Left cardiac atrium (tissue), 4 donors: ENCODE measurements around the gene SATB2. TPM values are rescaled to one million over a fixed set of nuclear protein-coding genes. Genes with fewer than 3 reads are reported as not detected.

Experiments
- ATAC-seq, 2 donors: fragments of 200-7000 bp; cut with Tn5 transposase; one replicate each; pipeline ENCODE4 v1.9.1; 2020; ENCODE audit warnings: mild to moderate bottlenecking in 2 of 2, moderate library complexity in 2 of 2
- DNase-seq: peaks from one replicate; pipeline ENCODE4 v3.0.0-alpha.2; 2020
- intact Hi-C, 2 donors: fragments of 100-400 bp; cut with DNase I; formaldehyde crosslinking; loops; one replicate each; pipeline versions ENCODE4 v1.14.1 to v1.15.1; 2022 to 2023
- total RNA-seq, 2 donors: library from RNA; stranded (reverse); fragmentation: NEBNext Ultra II Directional; extraction: Animal tissue kit (Norgen Biotek cat#: 25700); gene quantifications; one replicate each; pipeline ENCODE4 v1.2.1, GENCODE V29; 2021
- donor health status: DM: no; HTN: yes; CAD: no.
- donor health status: DM: no; HTN: yes; CAD: no; lungs with severe emphysema.
- donor health status: DM: yes; HTN: yes; CAD: no.
- donor health status: Dilated cardiomyopathy.

SATB2 gene
- total RNA-seq, 2 donors from 2014 or later = 2.2 to 2.4 TPM

- ATAC-seq = no peak
- no peak for DNase-seq
- intact Hi-C loops = no loop called here
Observed at GRCh38 chr2:199456383-199457146, 1.2 kb downstream of the SATB2 start.

GRCh38 chr2:199455545-199456382 lies 2.0 kb downstream of the SATB2 start:
- no peak for ATAC-seq
- intact Hi-C loops = no loop called here
- no peak for DNase-seq

DNA sequence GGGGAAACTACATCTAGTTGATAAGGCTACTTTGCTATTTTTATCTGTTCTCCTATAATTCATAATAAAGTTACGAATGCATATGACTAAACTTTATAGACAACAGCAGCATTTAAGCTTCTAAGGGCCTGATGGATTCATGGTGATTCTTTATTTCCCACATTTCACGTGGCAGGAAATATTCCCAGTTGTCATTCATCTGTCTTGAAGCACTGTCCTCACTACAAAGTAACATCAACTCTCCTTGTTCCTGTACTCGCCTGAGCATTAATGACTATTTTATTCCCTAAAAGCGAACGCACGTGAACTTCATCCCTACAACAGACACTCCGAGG lies 2.6 kb downstream of the SATB2 start:
- DNase-seq (no peak), ATAC-seq (no peak)
- intact Hi-C loops = no loop called here

DNA sequence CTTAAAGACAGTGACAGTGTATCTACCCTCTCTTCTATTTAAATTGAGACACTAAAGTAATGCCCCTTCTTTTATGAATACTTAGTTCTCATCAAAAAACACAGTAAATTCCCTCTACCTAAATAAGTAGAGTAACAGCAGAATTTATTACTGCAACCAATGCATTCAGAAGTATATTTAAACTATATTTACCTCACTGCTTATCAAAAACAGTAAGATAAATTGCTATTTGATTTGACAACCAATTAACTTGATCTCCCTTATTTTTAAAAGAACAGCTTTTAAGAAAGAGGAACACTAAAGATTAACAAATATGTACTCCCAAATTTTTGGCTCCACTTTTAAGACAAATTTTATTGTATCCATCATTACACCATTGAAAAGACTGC lies 4.8 kb downstream of the SATB2 start:
- intact Hi-C loops = no loop called here
- no peak for ATAC-seq
- DNase-seq = no peak

DNA sequence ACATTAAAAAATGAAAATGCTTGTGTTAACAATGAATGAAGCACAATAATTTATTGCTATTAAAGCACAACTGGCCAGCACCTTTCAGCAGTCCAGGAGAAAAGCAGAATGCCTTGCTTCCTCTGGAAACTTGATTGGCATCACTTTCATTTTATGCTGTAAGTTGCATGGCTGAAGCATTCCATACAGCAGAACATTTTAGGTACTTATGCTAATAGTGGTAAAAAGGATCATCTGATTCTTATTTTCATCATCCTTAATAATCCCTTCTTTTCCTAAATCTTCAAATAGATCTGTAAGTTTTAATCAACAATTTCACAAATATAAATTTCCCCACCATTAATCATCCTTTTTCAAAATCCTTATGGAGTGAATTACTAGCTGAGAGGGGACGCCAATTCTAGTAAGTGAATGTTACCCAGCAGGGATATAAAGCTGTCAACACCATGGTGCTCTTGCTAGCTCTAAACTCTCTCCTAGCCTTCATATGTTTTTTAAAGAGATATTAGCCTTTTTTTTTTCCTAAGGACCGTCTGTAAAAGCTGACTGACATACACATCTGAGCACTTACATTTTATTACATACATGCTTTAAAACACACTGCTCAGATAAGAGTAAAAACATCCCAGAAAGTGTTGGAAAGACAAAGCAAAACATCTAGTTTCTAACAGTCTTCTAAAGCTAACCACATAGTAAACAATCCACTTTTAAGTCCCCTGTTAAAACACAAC lies 5.3 kb downstream of the SATB2 start:
- no peak for ATAC-seq
- intact Hi-C loops = no loop called here

GRCh38 chr2:199449956-199450355 lies 7.8 kb downstream of the SATB2 start:
- DNase-seq = no peak
- ATAC-seq = no peak
- intact Hi-C loops = no loop called here

More for the DNA sequence above, 5.3 kb downstream of the SATB2 start:
- DNase-seq = no peak

GRCh38 chr2:199449455-199449854 lies 8.3 kb downstream of the SATB2 start:
- intact Hi-C loops = no loop called here
- DNase-seq (no peak), ATAC-seq (no peak)

- DNase-seq (no peak), ATAC-seq (no peak)
- intact Hi-C loops = no loop called here
Observed at GRCh38 chr2:199446996-199447576, 10.7 kb downstream of the SATB2 start.

GRCh38 chr2:199444749-199445148 lies 13.0 kb downstream of the SATB2 start:
- DNase-seq (no peak), ATAC-seq (no peak)
- intact Hi-C loops = no loop called here

GRCh38 chr2:199443589-199444130 lies 14.1 kb downstream of the SATB2 start:
- intact Hi-C loops = no loop called here
- ATAC-seq (no peak), DNase-seq (no peak)

DNA sequence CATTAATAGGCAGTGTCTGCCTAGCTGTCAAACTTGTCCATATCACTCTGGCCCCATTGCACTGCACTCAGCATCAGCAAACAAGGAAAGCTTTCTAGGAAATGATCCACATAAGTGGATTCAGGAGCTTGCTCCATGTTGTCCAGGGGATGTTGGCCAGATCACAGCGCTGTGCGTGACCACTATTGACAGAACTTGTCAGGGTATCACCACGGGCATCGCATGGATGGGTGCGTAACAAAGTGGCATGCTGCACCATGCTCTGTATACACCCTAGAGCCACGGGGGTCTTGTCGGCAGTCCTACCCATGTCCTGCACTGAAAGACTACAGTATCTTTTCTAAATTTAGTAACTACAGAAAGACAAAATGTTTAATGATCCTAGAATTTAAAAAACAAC lies 15.6 kb downstream of the SATB2 start:
- no peak for ATAC-seq
- intact Hi-C loops = no loop called here
- DNase-seq = no peak

DNA sequence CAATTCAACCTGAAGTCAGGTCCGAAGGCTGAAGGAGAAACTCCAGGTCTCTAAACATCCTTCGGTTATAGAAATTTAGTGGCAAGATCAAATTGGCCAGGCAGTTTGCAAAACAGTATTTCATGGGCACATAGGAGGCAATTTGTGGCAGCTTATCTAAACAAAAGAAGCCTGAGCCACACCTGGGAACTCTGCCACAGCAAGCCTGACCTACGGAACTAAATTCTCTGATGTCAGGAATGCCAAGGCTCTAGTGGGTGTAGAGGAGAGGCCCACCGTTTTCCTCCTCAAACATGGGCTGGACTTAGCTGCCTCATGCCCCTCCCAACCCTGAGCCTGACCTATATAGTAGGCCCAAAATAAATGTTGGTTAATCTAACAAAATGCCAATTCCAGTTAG lies 16.0 kb downstream of the SATB2 start:
- ATAC-seq = no peak
- intact Hi-C loops = no loop called here

GRCh38 chr2:199440118-199440517 lies 17.6 kb downstream of the SATB2 start:
- intact Hi-C loops = no loop called here
- ATAC-seq = no peak
- no peak for DNase-seq

More for the DNA sequence above, 16.0 kb downstream of the SATB2 start:
- DNase-seq = no peak

DNA sequence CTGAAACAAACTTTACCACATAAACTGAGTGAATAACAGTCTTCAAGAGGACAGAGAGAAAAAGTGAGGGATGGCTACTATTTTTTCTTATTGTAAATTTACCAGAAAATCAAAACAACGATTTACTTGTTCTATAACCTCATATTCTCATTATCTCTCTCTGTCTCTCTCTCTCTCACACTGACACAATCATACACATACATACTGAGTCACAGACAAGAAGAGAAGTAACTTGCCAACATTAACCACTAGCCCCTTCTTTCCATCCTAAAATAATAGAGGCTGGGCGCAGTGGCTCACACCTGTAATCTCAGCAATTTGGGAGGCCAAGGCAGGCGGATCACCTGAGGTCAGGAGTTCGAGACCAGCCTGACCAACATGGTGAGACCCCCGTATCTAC lies 18.2 kb downstream of the SATB2 start:
- intact Hi-C loops = no loop called here
- ATAC-seq (no peak), DNase-seq (no peak)

DNA sequence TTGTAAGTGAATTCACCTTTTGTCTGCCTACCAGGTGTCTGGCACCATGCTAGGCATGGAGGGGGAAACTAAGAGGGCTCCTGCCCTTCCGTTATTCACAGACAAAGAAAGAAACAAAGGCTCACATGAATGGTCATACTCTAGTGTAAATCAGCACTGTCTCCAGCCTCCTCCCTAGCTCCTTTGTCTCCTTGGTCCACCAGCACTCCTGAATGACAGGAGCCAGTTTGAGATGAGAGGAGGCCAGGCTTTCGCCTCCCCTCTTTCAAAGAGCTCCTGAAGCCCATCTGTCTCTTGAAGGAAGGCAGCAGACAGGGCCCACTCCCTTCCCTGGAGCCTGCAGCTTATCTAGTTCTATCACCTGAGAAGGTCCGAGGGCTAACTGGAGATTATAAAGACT lies 18.7 kb downstream of the SATB2 start:
- ATAC-seq (no peak), DNase-seq (no peak)
- intact Hi-C loops = no loop called here

- ATAC-seq = no peak
- intact Hi-C loops = no loop called here
- DNase-seq = no peak
Observed at GRCh38 chr2:199434555-199434954, 23.2 kb downstream of the SATB2 start.

GRCh38 chr2:199433204-199433832 lies 24.4 kb downstream of the SATB2 start:
- no peak for DNase-seq
- intact Hi-C loops = no loop called here

DNA sequence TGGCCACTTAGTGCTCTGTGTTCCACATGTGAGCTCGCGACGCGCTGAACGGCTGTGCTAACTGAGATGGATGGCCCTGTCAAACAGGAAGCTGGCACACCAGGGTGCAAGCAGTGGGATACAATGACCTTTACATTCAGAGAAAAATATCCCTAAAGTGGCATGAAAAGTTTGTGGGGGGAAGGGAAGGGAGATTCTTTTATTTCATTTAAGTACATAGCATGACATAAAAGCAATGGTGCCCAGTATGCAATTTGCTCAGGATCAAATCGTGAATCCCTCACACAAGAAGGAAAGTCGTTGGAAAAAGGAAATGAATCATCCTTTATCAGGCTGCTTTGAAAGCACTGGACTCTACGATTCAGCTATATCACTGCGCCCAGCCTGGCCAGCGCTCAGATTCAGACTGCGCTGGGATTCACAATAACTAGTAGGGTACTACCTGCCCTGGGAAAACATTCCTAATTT lies 26.0 kb downstream of the SATB2 start:
- DNase-seq = no peak
- no peak for ATAC-seq

More at GRCh38 chr2:199433204-199433832, 24.4 kb downstream of the SATB2 start:
- no peak for ATAC-seq

GRCh38 chr2:199430214-199430613 lies 27.5 kb downstream of the SATB2 start:
- ATAC-seq (no peak), DNase-seq (no peak)
- intact Hi-C loops = no loop called here

More for the DNA sequence above, 26.0 kb downstream of the SATB2 start:
- intact Hi-C loops = no loop called here
